ENCODE measurements around the gene ARHGAP23. TPM values are rescaled to one million over a fixed set of nuclear protein-coding genes. Genes with fewer than 3 reads are reported as not detected.

The ARHGAP23 gene
- total RNA-seq, 4 donors from 2014 or later = 8.2 to 37.7 (median 12.3) TPM

DNA sequence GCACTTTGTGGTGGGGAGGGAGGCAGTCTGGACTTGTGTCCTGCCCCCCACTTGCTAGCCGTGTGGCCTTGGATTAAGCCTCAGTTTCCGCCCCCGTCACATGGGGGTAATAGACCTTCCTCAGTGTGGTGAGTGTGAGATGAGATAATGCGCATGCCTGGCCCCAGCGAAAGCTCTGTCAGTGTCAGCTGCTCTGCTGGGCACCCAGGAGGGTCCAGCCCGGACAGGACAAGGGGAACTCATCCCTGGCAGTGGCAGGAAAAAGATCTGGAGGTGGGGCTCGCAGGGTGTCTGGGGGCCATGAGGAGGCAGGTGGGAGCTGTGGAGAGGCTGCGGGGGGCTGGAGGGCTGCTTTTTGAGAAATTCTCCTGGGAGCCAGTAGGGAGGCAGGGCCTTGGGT is 114.0 kb downstream of the ARHGAP23 start:
- TF ChIP-seq, protein P1, sequence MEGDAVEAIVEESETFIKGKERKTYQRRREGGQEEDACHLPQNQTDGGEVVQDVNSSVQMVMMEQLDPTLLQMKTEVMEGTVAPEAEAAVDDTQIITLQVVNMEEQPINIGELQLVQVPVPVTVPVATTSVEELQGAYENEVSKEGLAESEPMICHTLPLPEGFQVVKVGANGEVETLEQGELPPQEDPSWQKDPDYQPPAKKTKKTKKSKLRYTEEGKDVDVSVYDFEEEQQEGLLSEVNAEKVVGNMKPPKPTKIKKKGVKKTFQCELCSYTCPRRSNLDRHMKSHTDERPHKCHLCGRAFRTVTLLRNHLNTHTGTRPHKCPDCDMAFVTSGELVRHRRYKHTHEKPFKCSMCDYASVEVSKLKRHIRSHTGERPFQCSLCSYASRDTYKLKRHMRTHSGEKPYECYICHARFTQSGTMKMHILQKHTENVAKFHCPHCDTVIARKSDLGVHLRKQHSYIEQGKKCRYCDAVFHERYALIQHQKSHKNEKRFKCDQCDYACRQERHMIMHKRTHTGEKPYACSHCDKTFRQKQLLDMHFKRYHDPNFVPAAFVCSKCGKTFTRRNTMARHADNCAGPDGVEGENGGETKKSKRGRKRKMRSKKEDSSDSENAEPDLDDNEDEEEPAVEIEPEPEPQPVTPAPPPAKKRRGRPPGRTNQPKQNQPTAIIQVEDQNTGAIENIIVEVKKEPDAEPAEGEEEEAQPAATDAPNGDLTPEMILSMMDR (IDR thresholded peaks at IDR 0.05; ENCODE audit: low read depth) = no peak

DNA sequence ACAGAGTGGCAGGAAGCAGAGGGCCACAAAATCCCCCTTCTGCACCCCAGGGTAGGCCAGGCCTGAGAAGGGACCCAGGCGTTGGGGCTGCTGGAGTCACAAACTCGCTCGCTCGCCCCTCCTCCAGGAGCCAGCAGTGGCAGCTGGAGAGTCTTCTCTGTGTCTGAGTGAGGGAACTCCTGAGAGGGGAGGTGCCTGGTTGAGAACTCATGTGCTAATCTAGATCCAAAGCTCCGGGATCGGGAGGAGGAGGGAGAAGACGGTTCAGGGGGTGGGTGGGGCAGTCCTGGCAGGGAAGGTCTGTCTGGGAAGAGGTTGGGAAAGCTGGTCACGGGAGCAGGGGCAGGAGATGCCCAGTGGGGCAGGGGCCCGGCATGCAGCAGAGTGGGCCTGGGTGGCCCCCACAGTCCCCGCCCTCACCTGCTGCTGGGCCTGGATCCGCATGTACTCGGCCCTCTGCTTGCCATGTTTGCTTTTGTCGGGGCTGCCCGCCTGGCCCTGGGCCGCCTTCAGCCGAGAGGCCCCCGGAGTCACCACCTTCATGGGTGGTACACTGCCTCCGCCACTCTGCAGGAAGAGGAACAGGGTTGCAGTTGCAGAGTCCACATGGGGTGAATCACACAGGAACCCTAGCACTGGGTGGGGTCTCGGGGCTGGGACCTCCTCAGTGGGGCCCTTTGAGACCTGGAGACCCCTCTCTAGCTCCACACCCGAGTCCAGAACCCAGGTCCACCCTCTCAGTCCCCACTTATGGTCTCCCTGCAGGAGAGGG is 115.3 kb downstream of the ARHGAP23 start:
- TF ChIP-seq, protein P1 (IDR thresholded peaks at IDR 0.05; ENCODE audit: low read depth) = no peak

DNA sequence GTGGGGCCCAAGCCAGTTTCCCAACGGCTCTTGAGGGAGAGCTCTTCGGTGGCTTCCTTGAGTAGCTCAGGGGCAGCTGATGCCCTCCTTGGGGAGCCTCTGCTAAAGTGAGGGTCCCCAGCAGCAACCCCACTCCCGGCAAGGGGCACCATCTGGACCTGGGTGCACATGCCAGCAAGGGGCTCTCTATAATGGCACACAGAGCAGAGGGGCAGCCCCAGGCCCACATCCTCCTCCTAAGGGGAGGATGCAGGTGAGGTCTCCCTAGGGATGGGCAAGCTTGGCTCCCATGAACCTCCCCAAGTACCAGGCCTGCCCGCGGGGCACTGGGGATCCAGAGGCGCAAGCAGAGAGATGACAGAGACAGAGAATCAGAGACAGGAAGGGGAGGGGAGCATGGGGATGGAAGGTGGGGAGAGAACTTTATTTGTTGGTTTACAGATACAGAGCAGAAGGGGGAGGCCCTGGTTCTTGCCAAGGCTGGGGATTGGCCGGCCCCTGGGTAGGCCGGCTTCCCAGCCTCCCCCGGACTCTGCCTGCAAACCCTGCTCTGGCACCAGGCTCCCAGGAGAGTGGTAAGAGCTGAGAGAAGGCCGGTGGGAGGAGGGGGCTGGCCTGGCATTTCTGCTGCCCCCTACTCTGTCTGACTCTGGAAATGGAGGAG is 116.0 kb downstream of the ARHGAP23 start:
- TF ChIP-seq, protein P1 (IDR thresholded peaks at IDR 0.05; ENCODE audit: low read depth) = no peak

DNA sequence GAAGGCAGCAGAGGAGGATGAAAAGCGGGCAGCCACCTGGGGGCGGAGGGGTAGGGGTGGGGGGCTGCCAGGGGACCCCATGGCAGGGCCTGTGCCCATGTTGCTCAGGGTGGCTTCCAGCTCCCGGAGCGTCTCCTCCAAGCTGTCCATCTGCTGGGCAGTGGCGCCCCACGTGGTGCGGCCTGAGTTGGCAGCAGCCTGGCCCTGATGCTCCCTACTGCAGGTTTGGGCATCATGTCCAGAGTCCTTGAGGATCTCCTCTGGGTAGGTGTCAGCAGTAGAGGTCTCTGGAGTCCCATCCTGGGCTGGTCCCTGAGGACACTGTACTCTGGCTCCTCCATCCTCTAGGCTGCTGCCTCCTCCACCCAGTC is 116.6 kb downstream of the ARHGAP23 start:
- TF ChIP-seq, protein P1 (IDR thresholded peaks at IDR 0.05; ENCODE audit: low read depth) = no peak

DNA sequence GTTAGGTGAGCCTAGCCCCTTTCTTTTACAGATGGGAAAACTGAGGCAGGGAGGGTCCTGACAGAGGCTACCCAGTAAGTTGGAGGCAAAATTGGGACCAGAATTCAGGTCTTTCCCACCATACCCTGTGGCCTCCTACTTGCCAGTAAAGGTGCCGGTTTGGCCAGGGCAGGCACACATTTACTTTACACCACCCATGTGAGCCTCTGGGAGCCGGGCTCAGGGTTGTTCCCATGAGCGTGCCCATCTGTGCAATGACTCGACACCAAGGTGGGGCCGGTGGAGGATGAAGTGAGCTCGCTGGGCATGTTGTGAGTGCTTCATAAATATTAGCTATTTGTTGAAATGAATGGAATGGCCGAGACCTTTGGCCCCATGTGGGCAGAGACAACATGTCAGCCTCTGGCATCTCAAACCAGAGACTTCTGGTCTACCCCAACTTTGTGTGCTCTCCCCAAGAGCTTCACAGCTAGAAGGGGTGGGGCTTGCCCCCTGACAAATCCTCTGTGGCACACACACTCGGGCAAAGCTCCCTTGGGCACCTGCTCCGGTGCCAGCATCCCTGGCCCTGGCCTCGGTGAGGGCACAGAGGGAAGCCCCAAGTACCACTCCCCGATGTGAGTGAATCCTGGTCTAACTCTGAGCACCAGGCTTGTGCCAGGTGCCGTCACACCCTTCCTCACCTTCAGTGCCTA is 117.4 kb downstream of the ARHGAP23 start:
- TF ChIP-seq, protein P1 (IDR thresholded peaks at IDR 0.05; ENCODE audit: low read depth) = no peak

DNA sequence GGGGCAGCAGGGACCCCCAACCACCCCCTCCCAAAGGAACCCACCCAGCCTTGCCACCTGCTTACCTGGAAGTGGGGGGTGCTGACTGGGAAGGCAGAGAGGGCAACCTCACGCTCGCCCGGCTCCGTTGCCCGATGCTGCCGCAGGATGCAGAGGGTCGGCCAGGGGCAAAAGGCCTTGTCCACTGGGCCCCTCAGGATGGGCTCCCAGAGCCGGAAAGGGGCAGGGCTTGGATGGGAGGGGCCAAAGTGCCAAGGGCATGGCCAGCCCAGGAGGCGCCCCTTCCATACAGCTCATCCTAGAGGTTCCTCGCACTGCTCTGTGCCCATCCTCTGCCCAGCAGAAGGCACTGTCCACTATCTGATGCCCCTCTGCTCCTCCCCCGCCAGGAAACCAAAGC is 118.1 kb downstream of the ARHGAP23 start:
- TF ChIP-seq, protein P1 (IDR thresholded peaks at IDR 0.05; ENCODE audit: low read depth) = no peak

DNA sequence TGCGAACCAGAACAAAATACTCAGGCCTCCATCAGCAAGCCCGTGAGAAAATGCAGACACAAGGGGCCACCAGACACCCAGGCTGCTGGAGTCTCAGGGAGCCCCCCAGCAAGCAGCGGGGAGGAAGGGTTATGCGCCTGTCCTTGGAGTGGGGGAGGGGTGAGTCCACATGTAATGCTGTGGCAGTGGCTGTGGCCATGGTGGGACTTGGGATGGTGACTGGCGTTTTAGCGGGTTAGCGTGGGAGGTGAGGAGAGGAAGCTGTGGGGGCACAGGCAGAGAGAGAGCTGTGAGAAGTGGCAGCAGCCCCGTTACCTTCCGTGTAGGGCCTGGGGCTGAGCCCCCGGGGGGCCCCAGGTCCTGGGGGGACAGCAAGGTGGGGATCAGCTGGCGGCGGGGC is 119.2 kb downstream of the ARHGAP23 start:
- TF ChIP-seq, protein P1 (IDR thresholded peaks at IDR 0.05; ENCODE audit: low read depth) = no peak

Measured in subcutaneous adipose tissue (tissue), 4 donors.